ENCODE measurements around the gene EN1.

Gene EN1

DNA sequence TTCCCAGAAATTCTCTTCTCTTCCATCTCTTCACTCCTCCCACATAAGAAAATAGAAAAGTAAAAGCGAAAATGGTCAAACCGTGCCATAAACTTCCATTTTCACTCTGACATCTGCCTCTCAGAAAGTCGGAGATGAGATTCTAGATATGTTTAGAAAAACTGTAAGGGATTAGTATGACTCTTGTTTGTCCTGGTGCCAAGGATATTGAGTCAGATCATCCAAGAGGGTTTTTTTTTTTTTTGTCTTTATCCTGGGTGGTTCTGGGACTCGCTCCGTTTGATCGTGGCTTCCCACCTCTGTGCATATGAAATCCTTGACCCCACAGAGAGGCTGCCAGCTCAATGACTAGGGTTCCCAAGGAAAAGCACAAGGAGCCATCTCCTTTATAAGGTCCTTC is 17.3 kb downstream of the EN1 start:
- DNase-seq (ENCODE audit: low read depth, low spot score): no peak
- ChIA-PET POLR2A (no interaction called here), CTCF (no interaction called here)
- TF ChIP-seq, protein P1, sequence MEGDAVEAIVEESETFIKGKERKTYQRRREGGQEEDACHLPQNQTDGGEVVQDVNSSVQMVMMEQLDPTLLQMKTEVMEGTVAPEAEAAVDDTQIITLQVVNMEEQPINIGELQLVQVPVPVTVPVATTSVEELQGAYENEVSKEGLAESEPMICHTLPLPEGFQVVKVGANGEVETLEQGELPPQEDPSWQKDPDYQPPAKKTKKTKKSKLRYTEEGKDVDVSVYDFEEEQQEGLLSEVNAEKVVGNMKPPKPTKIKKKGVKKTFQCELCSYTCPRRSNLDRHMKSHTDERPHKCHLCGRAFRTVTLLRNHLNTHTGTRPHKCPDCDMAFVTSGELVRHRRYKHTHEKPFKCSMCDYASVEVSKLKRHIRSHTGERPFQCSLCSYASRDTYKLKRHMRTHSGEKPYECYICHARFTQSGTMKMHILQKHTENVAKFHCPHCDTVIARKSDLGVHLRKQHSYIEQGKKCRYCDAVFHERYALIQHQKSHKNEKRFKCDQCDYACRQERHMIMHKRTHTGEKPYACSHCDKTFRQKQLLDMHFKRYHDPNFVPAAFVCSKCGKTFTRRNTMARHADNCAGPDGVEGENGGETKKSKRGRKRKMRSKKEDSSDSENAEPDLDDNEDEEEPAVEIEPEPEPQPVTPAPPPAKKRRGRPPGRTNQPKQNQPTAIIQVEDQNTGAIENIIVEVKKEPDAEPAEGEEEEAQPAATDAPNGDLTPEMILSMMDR (IDR thresholded peaks at IDR 0.05; ENCODE audit: insufficient read depth, low read length, missing control alignments): no peak
- no peak overlapping the region for H3K4me3 ChIP-seq (ENCODE audit: low read depth, low read length)

DNA sequence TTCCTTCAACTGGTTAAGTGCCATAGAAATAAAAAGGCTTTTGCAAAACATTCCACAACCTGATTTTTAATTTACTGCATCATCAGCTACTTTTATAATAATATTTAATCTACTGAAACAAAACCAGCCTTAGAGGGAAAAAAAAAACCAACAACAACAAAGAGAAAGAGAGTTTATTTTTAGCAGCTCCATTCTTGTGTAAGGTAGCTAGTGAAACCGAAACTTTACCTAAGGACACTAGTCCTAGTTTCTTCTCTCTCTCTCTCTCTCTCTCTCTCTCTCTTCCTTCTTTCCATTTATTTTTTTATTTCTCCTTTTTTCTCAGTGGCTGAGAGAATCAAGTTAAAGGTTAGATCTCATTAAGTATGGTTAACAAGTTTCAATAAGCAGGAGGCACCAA is 21.4 kb downstream of the EN1 start:
- no peak overlapping the region for H3K4me3 ChIP-seq (ENCODE audit: low read depth, low read length)
- ChIA-PET CTCF (interaction anchor here (0.5 to 1.4 kb wide), 3 partner anchors 9 to 604 kb away, joined by 3 to 4 read pairs (median 3); no protein-coding TSS in a partner anchor), POLR2A (no interaction called here)
- DNase-seq (ENCODE audit: low read depth, low spot score): no peak
- TF ChIP-seq, protein P1 (IDR thresholded peaks at IDR 0.05; ENCODE audit: insufficient read depth, low read length, missing control alignments): no peak

DNA sequence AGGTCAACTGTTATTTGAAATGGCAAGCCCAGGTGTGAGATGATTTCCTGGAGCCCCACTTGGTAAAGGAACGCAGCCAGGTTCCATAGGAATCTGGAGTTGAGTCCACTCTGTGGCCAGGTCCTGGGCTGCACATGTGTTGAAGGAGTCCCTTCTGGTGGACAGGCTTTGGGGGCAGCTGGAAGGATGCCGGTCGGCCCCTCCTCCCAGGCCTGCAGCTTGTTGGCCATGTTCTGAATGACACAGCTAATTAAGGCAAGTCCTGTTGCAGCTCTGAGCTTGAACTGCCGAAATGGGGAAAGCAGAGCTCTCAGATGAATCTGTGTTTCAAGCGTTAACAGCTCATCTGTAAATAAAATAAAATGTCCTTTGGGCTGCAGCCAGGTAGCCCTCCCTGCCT is 23.8 kb downstream of the EN1 start:
- TF ChIP-seq, protein P1 (IDR thresholded peaks at IDR 0.05; ENCODE audit: insufficient read depth, low read length, missing control alignments): no peak
- CTCF ChIA-PET: interaction anchor here (0.9 to 1.3 kb wide), 2 partner anchors 9 to 32 kb away, joined by 3 read pairs; no protein-coding TSS in a partner anchor
- H3K4me3 ChIP-seq (ENCODE audit: low read depth, low read length): no peak overlapping the region
- no peak for DNase-seq (ENCODE audit: low read depth, low spot score)
- POLR2A ChIA-PET: no interaction called here

DNA sequence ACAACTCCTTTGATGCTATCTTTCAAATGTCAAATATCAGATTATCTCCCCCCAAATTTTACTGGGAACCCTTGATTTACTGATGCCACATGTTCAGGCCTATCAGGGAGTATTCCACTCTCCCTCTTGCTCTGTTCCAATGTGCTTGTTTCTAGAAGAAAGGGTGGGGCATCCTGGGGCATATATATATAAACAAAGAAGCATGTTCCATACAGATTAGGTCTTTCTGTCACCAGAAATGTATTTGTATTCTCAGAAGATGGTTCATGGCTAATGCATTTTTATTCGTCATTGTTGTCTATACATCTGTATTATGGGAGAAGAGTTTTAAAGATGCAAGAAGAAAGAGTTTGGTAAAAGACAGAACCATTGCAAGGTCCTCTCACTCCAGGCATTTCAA is 24.9 kb downstream of the EN1 start:
- no peak overlapping the region for H3K4me3 ChIP-seq (ENCODE audit: low read depth, low read length)
- ChIA-PET POLR2A (no interaction called here), CTCF (interaction anchor here (1.3 kb wide), 1 partner anchor 33 kb away, joined by 3 read pairs; no protein-coding TSS in a partner anchor)
- no peak for DNase-seq (ENCODE audit: low read depth, low spot score)
- TF ChIP-seq, protein P1 (IDR thresholded peaks at IDR 0.05; ENCODE audit: insufficient read depth, low read length, missing control alignments): no peak

DNA sequence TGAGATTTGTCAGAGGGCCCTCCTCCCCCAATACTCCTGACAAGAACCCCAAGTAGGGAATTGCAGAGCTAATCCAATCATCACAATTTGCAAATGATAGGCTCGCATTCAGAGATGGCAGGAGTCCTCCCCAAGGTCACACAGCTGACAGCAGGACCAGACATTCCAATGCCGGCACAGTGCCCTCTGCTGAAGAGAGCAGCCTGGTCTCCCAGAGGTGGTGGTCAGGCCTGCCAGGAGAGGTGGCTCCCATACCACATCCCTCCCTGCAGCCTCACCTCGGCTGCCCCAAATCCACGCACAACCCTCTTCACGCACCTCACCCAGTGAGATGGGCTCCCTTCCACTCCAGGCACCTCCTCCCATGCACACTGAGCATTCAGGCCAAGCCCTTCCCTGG is 25.4 kb downstream of the EN1 start:
- no peak for DNase-seq (ENCODE audit: low read depth, low spot score)
- ChIA-PET CTCF (no interaction called here), POLR2A (no interaction called here)
- H3K4me3 ChIP-seq (ENCODE audit: low read depth, low read length): no peak overlapping the region
- TF ChIP-seq, protein P1 (IDR thresholded peaks at IDR 0.05; ENCODE audit: insufficient read depth, low read length, missing control alignments): no peak

DNA sequence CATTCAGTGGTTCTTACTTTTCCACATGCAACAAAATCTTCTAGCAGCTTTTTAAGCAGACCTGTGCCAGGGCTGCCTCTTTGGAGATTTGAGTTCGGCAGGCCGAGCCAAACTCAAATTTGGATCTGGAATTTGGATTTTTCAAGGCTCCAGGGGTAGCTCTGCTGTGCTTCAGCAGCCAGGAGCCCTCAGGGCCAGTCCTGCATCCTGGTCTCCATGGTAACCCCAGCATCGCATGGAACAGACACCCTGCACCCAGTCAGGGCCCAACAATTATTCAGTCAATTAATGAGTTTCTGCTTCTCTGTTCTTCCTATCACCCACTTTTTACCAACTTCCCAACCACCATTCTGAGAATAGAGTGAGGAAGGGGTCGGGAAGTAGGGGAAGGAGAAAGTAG is 30.0 kb downstream of the EN1 start:
- H3K4me3 ChIP-seq (ENCODE audit: low read depth, low read length): no peak overlapping the region
- DNase-seq (ENCODE audit: low read depth, low spot score): no peak

More for the DNA sequence above, 30.0 kb downstream of the EN1 start:
- CTCF ChIA-PET: interaction anchor here (1.1 kb wide), 1 partner anchor 38 kb away, joined by 4 read pairs; no protein-coding TSS in a partner anchor
- POLR2A ChIA-PET: no interaction called here
- TF ChIP-seq, protein P1 (IDR thresholded peaks at IDR 0.05; ENCODE audit: insufficient read depth, low read length, missing control alignments): no peak
